Gastrocnemius medialis (tissue), 4 donors: ENCODE results near the gene ZNF804B. TPM values are rescaled to one million over a fixed set of nuclear protein-coding genes. Genes with fewer than 3 reads are reported as not detected.

Experiments
- ATAC-seq, 2 donors: fragments of 150-250 bp; one replicate each; pipeline ENCODE4 v1.9.1; 2016
- DNase-seq, 2 donors: peaks; one replicate each; pipeline ENCODE4 v3.0.0-alpha.2; 2019
- H3K27ac ChIP-seq, 4 donors: fragments of 200-600 bp; sonication (generic); 1 replicate in 1 of 4; 2 replicates in 3 of 4; pipeline ENCODE4 v1.5.1; 2016 to 2018; ENCODE audit warnings: mild to moderate bottlenecking in 2 of 4, moderate library complexity in 1 of 4
- H3K27me3 ChIP-seq, 3 donors: fragments of 200-600 bp; sonication (generic) in 2 of 3; 1 replicate in 1 of 3; 2 replicates in 2 of 3; pipeline versions ENCODE4 v1.5.1 to v1.6.0; 2016 to 2019; ENCODE audit warnings: mild to moderate bottlenecking in 1 of 3, moderate library complexity in 1 of 3
- H3K36me3 ChIP-seq, 2 donors: fragments of 200-600 bp; sonication (generic) in 1 of 2; one replicate each; pipeline ENCODE4 v1.5.1; 2017 to 2018
- H3K4me1 ChIP-seq, 2 donors: fragments of 200-600 bp; sonication (generic) in 1 of 2; one replicate each; pipeline ENCODE4 v1.5.1; 2016 to 2017; ENCODE audit warnings: mild to moderate bottlenecking in 2 of 2
- H3K4me3 ChIP-seq, 4 donors: fragments of 200-600 bp; sonication (generic) in 3 of 4; 1 replicate in 1 of 4; 2 replicates in 3 of 4; pipeline ENCODE4 v1.5.1; 2016 to 2019; ENCODE audit warnings: mild to moderate bottlenecking in 2 of 4
- H3K9me3 ChIP-seq, 3 donors: fragments of 200-600 bp; sonication (generic) in 2 of 3; 1 replicate in 1 of 3; 2 replicates in 2 of 3; pipeline ENCODE4 v1.5.1; 2016 to 2019
- CTCF ChIP-seq, 5 experiments: fragments of 450-650 bp in 3 of 5; fragments of 200-600 bp in 2 of 5; sonication (generic) in 2 of 5; IDR thresholded peaks in 4 of 5; conservative IDR thresholded peaks in 1 of 5; 1 replicate in 4 of 5; 2 replicates in 1 of 5; pipeline ENCODE4 v1.5.1; 2016 to 2019; ENCODE audit warnings: antibody characterized with exemption in 5 of 5, mild to moderate bottlenecking in 3 of 5, moderate library complexity in 3 of 5
- POLR2A ChIP-seq, 2 donors: fragments of 450-650 bp; IDR thresholded peaks; one replicate each; pipeline ENCODE4 v1.6.1; 2017; ENCODE audit warnings: antibody characterized with exemption in 2 of 2, mild to moderate bottlenecking in 2 of 2, moderate library complexity in 2 of 2
- in situ Hi-C, 4 donors: fragments of 200-750 bp; cut with MboI; loops; one replicate each; pipeline versions ENCODE4 v1.15.0 to v1.8.0; 2017; ENCODE audit warnings: low sequenced_read_pairs in 4 of 4
- intact Hi-C: fragments of 100-400 bp; cut with DNase I; formaldehyde crosslinking; loops from one replicate; pipeline ENCODE4 v1.15.1; 2023; ENCODE audit warnings: low total_unique reads
- total RNA-seq, 4 donors: library from RNA; depleted of rRNA; stranded (reverse); fragments of >200 nt; gene quantifications; one replicate each; pipeline versions ENCODE4 v1.1.0 to v1.2.3, GENCODE V29; 2016

ZNF804B gene
- total RNA-seq, 4 donors from 2014 or later = not detected

GRCh38 chr7:88756802-88757201, 2.7 kb upstream of the ZNF804B start:
- DNase-seq = no peak
- in situ Hi-C loops (no loop called here), intact Hi-C loops (no loop called here)
- no peak overlapping the region for H3K27ac ChIP-seq
- no peaks in the 10 kb centered on the region for H3K9me3 ChIP-seq
- TF ChIP-seq CTCF (IDR thresholded peaks at IDR 0.05 in 4 of 5, conservative IDR thresholded peaks at IDR 0.05 in 1 of 5) = no peak
- TF ChIP-seq POLR2A (IDR thresholded peaks at IDR 0.05) = no peak
- H3K27me3 ChIP-seq = peaks cover 37 to 49% (median 39%) of the 10 kb centered on the region in 3 donors
- H3K36me3 ChIP-seq = no peaks in the 10 kb centered on the region
- no peak for ATAC-seq
- H3K4me3 ChIP-seq = no peak overlapping the region
- H3K4me1 ChIP-seq = peaks cover 4 to 11% of the 10 kb centered on the region in 2 donors

GRCh38 chr7:88757371-88757770, 2.1 kb upstream of the ZNF804B start:
- DNase-seq = no peak
- H3K9me3 ChIP-seq = no peaks in the 10 kb centered on the region
- no peak for ATAC-seq
- intact Hi-C loops (no loop called here), in situ Hi-C loops (no loop called here)
- H3K27ac ChIP-seq = no peak overlapping the region
- H3K36me3 ChIP-seq = no peaks in the 10 kb centered on the region
- H3K4me3 ChIP-seq = no peak overlapping the region
- H3K27me3 ChIP-seq = peaks cover 37 to 50% (median 39%) of the 10 kb centered on the region in 3 donors
- no peak for TF ChIP-seq POLR2A (IDR thresholded peaks at IDR 0.05)
- H3K4me1 ChIP-seq = peaks cover 4 to 11% of the 10 kb centered on the region in 2 donors

- no peak for ATAC-seq
- Histone ChIP-seq H3K36me3 (no peaks in the 10 kb centered on the region), H3K9me3 (no peaks in the 10 kb centered on the region), H3K4me1 (peaks cover 4 to 11% of the 10 kb centered on the region in 2 donors), H3K27ac (no peak overlapping the region), H3K4me3 (peak overlapping the region in 3 of 4 donors; percentile 19 to 41 (median 21)), H3K27me3 (peaks cover 37 to 50% (median 43%) of the 10 kb centered on the region in 3 donors)
- TF ChIP-seq CTCF (IDR thresholded peaks at IDR 0.05 in 4 of 5, conservative IDR thresholded peaks at IDR 0.05 in 1 of 5) = no peak
- no peak for TF ChIP-seq POLR2A (IDR thresholded peaks at IDR 0.05)
- in situ Hi-C loops (no loop called here), intact Hi-C loops (no loop called here)
- no peak for DNase-seq
Measured at GRCh38 chr7:88758381-88759229, 895 bp upstream of the ZNF804B start.

- Histone ChIP-seq H3K4me3 (no peak overlapping the region), H3K27me3 (peaks cover 37 to 50% (median 40%) of the 10 kb centered on the region in 3 donors)
- in situ Hi-C loops = no loop called here
Measured at GRCh38 chr7:88760136-88760515, 626 bp downstream of the ZNF804B start.

More at GRCh38 chr7:88760136-88760515, 626 bp downstream of the ZNF804B start:
- no peak overlapping the region for H3K27ac ChIP-seq
- no peaks in the 10 kb centered on the region for H3K9me3 ChIP-seq
- TF ChIP-seq POLR2A (IDR thresholded peaks at IDR 0.05) = no peak
- no peak for TF ChIP-seq CTCF (IDR thresholded peaks at IDR 0.05 in 4 of 5, conservative IDR thresholded peaks at IDR 0.05 in 1 of 5)
- DNase-seq = no peak
- peaks cover 4 to 11% of the 10 kb centered on the region in 2 donors for H3K4me1 ChIP-seq
- intact Hi-C loops = no loop called here
- H3K36me3 ChIP-seq = no peaks in the 10 kb centered on the region
- ATAC-seq = no peak
